Measurements from ENCODE around the gene ZBP1. TPM values are rescaled to one million over a fixed set of nuclear protein-coding genes. Genes with fewer than 3 reads are reported as not detected.

Gene ZBP1
- total RNA-seq, 1 donor from 2014 or later = not detected

GRCh38 chr20:57618764-57619050 is 1.5 kb downstream of the ZBP1 start:
- TF ChIP-seq CTCF (IDR thresholded peaks at IDR 0.05; ENCODE audit: unreplicated experiment) = no peak
- Mint-ChIP-seq H3K4me1 (no peaks in the 10 kb centered on the region), H3K4me3 (no peak overlapping the region), H3K27me3 (ENCODE audit: low read depth) (peaks cover 41% of the 10 kb centered on the region), H3K36me3 (no peaks in the 10 kb centered on the region), H3K27ac (no peak overlapping the region), H3K9me3 (no peaks in the 10 kb centered on the region)
- no peak for DNase-seq (ENCODE audit: low spot score in 2 of 2, unreplicated experiment in 2 of 2)

GRCh38 chr20:57618091-57618763 is 2.0 kb downstream of the ZBP1 start:
- no peaks in the 10 kb centered on the region for H3K36me3 Mint-ChIP-seq
- H3K27ac Mint-ChIP-seq = no peak overlapping the region
- H3K4me3 Mint-ChIP-seq = no peak overlapping the region
- TF ChIP-seq CTCF (IDR thresholded peaks at IDR 0.05; ENCODE audit: unreplicated experiment) = no peak
- no peaks in the 10 kb centered on the region for H3K9me3 Mint-ChIP-seq
- peaks cover 43% of the 10 kb centered on the region for H3K27me3 Mint-ChIP-seq (ENCODE audit: low read depth)
- no peaks in the 10 kb centered on the region for H3K4me1 Mint-ChIP-seq
- DNase-seq (ENCODE audit: low spot score in 2 of 2, unreplicated experiment in 2 of 2) = no peak

- no peak overlapping the region for H3K4me3 Mint-ChIP-seq
- no peak for TF ChIP-seq CTCF (IDR thresholded peaks at IDR 0.05; ENCODE audit: unreplicated experiment)
- no peaks in the 10 kb centered on the region for H3K4me1 Mint-ChIP-seq
- H3K27me3 Mint-ChIP-seq (ENCODE audit: low read depth) = peaks cover 48% of the 10 kb centered on the region
- H3K27ac Mint-ChIP-seq = no peak overlapping the region
- H3K36me3 Mint-ChIP-seq = no peaks in the 10 kb centered on the region
- no peak for DNase-seq (ENCODE audit: low spot score in 2 of 2, unreplicated experiment in 2 of 2)
- no peaks in the 10 kb centered on the region for H3K9me3 Mint-ChIP-seq
Observed at GRCh38 chr20:57617079-57617795, 3.0 kb downstream of the ZBP1 start.

- DNase-seq (ENCODE audit: low spot score in 2 of 2, unreplicated experiment in 2 of 2) = no peak
- Mint-ChIP-seq H3K27me3 (ENCODE audit: low read depth) (peaks cover 48% of the 10 kb centered on the region), H3K4me3 (no peak overlapping the region), H3K27ac (no peak overlapping the region), H3K9me3 (no peaks in the 10 kb centered on the region), H3K36me3 (no peaks in the 10 kb centered on the region), H3K4me1 (no peaks in the 10 kb centered on the region)
- no peak for TF ChIP-seq CTCF (IDR thresholded peaks at IDR 0.05; ENCODE audit: unreplicated experiment)
Observed at GRCh38 chr20:57616143-57616951, 3.9 kb downstream of the ZBP1 start.

GRCh38 chr20:57615445-57615811 is 4.8 kb downstream of the ZBP1 start:
- Mint-ChIP-seq H3K27ac (no peak overlapping the region), H3K4me1 (no peaks in the 10 kb centered on the region), H3K9me3 (no peaks in the 10 kb centered on the region), H3K4me3 (no peak overlapping the region), H3K27me3 (ENCODE audit: low read depth) (peaks cover 54% of the 10 kb centered on the region), H3K36me3 (no peaks in the 10 kb centered on the region)
- no peak for DNase-seq (ENCODE audit: low spot score in 2 of 2, unreplicated experiment in 2 of 2)
- TF ChIP-seq CTCF (IDR thresholded peaks at IDR 0.05; ENCODE audit: unreplicated experiment) = no peak

All from mesothelial cell of epicardium (in vitro differentiated cells).